Uterus (tissue), 4 donors: Measurements from ENCODE around the gene TRIM7. TPM values are rescaled to one million over a fixed set of nuclear protein-coding genes. Genes with fewer than 3 reads are reported as not detected.

Source experiments
- DNase-seq, 2 donors: peaks; one replicate each; pipeline ENCODE4 v3.0.0-alpha.2; 2019 to 2020
- H3K27ac ChIP-seq, 2 donors: fragments of 200-600 bp; sonication (generic); 1 replicate in 1 of 2; 2 replicates in 1 of 2; pipeline ENCODE4 v1.5.1; 2016 to 2018
- H3K27me3 ChIP-seq, 2 donors: fragments of 200-600 bp; sonication (generic); one replicate each; pipeline ENCODE4 v1.5.1; 2018 to 2019; ENCODE audit warnings: control low read depth in 1 of 2
- H3K36me3 ChIP-seq, 2 donors: fragments of 200-600 bp; sonication (generic); one replicate each; pipeline ENCODE4 v1.5.1; 2019; ENCODE audit warnings: control low read depth in 1 of 2
- H3K4me1 ChIP-seq, 2 donors: fragments of 200-600 bp; sonication (generic); one replicate each; pipeline ENCODE4 v1.5.1; 2018 to 2019; ENCODE audit warnings: control low read depth in 1 of 2
- H3K4me3 ChIP-seq, 2 donors: fragments of 200-600 bp; sonication (generic); 1 replicate in 1 of 2; 2 replicates in 1 of 2; pipeline ENCODE4 v1.5.1; 2018 to 2019; ENCODE audit warnings: mild to moderate bottlenecking in 1 of 2
- H3K9me3 ChIP-seq, 2 donors: fragments of 200-600 bp; sonication (generic); one replicate each; pipeline ENCODE4 v1.5.1; 2019; ENCODE audit warnings: control low read depth in 1 of 2
- POLR2A ChIP-seq, 2 donors: fragments of 450-650 bp; IDR thresholded peaks; one replicate each; pipeline ENCODE4 v1.6.1; 2016; ENCODE audit warnings: antibody characterized with exemption in 2 of 2, mild to moderate bottlenecking in 1 of 2, moderate library complexity in 1 of 2
- intact Hi-C: fragments of 100-400 bp; cut with DNase I; formaldehyde crosslinking; loops from one replicate; pipeline ENCODE4 v1.15.1; 2023; ENCODE audit warnings: low total_unique reads
- total RNA-seq, 4 donors: library from RNA; depleted of rRNA in 3 of 4; stranded (reverse); fragments of >200 nt in 3 of 4; gene quantifications; one replicate each; pipeline versions ENCODE4 v1.1.0 to v1.2.4, GENCODE V29; 2014 to 2023
- TF ChIP-seq, protein P1 (sequence below), 4 experiments: fragments of 200-600 bp in 2 of 4; fragments of 450-650 bp in 2 of 4; sonication (generic) in 2 of 4; IDR thresholded peaks; one replicate each; pipeline ENCODE4 v1.5.1; 2016 to 2019; ENCODE audit warnings: antibody characterized with exemption in 4 of 4, mild to moderate bottlenecking in 2 of 4, moderate library complexity in 1 of 4
- donor health status: DM: yes; HTN: yes; CAD: no.

The TRIM7 gene
- total RNA-seq, 4 donors from 2014 or later = 1.2 to 7.7 (median 1.6) TPM

DNA sequence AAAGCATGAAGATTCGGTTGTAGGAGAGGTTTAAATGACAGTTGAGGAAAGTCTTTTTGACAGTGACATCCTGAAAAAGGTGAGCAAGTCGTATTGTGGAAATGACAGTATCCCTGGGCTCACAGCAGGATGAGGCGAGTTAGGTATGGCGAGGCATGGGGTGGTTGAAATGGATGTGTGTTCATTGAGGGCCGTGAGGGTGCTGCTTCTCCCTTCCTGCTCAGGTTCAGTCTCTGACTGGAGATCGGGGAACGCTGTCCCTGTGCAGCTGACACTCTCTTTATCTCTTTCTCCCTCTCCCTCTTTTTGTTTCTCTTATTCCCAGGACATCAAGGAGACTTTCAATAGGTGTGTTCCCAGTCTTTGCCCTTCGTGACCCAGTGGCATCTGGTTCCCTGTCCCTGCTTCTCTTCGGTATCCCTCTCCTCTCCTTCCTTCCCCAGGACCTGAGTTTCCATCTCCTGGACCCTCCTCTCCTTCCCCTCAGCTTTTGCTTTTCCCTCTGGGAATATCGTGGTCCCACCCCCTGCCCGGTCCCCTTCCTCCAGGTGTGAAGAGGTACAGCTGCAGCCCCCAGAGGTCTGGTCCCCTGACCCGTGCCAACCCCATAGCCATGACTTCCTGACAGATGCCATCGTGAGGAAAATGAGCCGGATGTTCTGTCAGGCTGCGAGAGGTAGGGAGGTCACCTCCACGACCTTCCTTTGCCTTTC, 28.2 kb upstream of the TRIM7 start:
- no peak overlapping the region for H3K27ac ChIP-seq
- H3K27me3 ChIP-seq = no peaks in the 10 kb centered on the region
- H3K9me3 ChIP-seq = no peaks in the 10 kb centered on the region
- TF ChIP-seq, protein P1, sequence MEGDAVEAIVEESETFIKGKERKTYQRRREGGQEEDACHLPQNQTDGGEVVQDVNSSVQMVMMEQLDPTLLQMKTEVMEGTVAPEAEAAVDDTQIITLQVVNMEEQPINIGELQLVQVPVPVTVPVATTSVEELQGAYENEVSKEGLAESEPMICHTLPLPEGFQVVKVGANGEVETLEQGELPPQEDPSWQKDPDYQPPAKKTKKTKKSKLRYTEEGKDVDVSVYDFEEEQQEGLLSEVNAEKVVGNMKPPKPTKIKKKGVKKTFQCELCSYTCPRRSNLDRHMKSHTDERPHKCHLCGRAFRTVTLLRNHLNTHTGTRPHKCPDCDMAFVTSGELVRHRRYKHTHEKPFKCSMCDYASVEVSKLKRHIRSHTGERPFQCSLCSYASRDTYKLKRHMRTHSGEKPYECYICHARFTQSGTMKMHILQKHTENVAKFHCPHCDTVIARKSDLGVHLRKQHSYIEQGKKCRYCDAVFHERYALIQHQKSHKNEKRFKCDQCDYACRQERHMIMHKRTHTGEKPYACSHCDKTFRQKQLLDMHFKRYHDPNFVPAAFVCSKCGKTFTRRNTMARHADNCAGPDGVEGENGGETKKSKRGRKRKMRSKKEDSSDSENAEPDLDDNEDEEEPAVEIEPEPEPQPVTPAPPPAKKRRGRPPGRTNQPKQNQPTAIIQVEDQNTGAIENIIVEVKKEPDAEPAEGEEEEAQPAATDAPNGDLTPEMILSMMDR (IDR thresholded peaks at IDR 0.05) = no peak
- TF ChIP-seq POLR2A (IDR thresholded peaks at IDR 0.05) = no peak
- no peak overlapping the region for H3K4me3 ChIP-seq
- intact Hi-C loops = no loop called here
- no peaks in the 10 kb centered on the region for H3K36me3 ChIP-seq
- no peaks in the 10 kb centered on the region for H3K4me1 ChIP-seq
- no peak for DNase-seq

DNA sequence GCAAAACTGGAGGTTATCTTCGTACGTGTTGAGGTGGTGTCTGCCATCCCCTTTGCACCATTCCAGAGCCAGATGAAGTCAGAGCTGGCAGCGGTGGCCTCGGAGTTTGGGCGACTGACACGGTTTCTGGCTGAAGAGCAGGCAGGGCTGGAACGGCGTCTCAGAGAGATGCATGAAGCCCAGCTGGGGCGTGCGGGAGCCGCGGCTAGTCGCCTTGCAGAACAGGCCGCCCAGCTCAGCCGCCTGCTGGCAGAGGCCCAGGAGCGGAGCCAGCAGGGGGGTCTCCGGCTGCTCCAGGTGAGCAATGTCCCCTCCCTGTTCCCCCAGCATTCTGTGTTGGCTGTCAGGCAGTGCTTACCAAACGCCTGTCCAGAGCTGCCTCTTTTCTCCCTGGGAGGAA, 27.6 kb upstream of the TRIM7 start:
- no peak for TF ChIP-seq POLR2A (IDR thresholded peaks at IDR 0.05)
- TF ChIP-seq, protein P1 (IDR thresholded peaks at IDR 0.05) = no peak
- Histone ChIP-seq H3K27me3 (no peaks in the 10 kb centered on the region), H3K36me3 (no peaks in the 10 kb centered on the region), H3K9me3 (no peaks in the 10 kb centered on the region), H3K27ac (no peak overlapping the region), H3K4me3 (no peak overlapping the region), H3K4me1 (no peaks in the 10 kb centered on the region)
- DNase-seq = no peak
- intact Hi-C loops = no loop called here

DNA sequence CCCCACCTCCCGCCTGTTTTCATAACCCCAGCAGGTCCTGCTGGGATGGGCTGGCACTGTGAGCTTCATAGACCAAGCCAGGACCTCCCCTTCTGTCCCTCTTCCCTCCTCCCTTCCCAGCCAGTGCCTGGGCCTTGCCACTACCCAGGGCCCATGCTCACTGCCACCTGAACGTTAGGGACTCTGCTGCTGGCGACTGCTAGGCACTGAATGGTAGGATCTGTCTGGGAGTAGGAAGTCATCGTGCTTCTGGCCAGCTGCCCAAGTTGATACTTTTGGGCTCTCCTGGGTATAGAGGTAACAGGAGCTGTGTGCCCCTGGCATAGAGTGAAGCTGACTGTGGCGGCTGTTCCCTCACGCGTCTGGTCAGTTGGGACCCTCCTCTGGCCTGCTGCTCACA, 26.4 kb upstream of the TRIM7 start:
- Histone ChIP-seq H3K4me1 (no peaks in the 10 kb centered on the region), H3K27ac (no peak overlapping the region), H3K4me3 (no peak overlapping the region), H3K36me3 (no peaks in the 10 kb centered on the region), H3K9me3 (no peaks in the 10 kb centered on the region), H3K27me3 (no peaks in the 10 kb centered on the region)
- DNase-seq = no peak
- intact Hi-C loops = no loop called here
- TF ChIP-seq, protein P1 (IDR thresholded peaks at IDR 0.05) = no peak
- no peak for TF ChIP-seq POLR2A (IDR thresholded peaks at IDR 0.05)

- no peaks in the 10 kb centered on the region for H3K4me1 ChIP-seq
- no peak for DNase-seq
- H3K27me3 ChIP-seq = no peaks in the 10 kb centered on the region
- no peak overlapping the region for H3K4me3 ChIP-seq
- H3K36me3 ChIP-seq = no peaks in the 10 kb centered on the region
- intact Hi-C loops = no loop called here
- H3K9me3 ChIP-seq = no peaks in the 10 kb centered on the region
- TF ChIP-seq, protein P1 (IDR thresholded peaks at IDR 0.05) = no peak
- TF ChIP-seq POLR2A (IDR thresholded peaks at IDR 0.05) = no peak
- no peak overlapping the region for H3K27ac ChIP-seq
Measured at GRCh38 chr5:181230551-181230950, 25.6 kb upstream of the TRIM7 start.

DNA sequence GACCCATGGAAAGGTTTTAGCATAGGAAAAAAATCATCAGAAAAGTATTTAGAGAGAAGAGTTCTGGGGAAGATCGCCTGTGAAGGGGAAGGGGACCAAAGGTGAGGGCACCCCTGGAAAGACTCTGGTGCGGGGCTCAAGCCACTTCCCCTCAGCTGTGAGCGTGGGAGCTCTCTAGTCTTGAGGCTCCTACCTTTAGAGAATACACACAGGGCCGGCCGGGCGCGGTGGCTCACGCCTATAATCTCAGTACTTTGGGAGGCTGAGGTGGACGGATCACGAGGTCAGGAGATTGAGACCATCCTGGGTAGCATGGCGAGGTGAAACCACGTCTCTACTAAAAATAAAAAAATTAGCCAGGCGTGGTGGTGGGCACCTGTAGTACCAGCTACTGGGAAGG, 25.0 kb upstream of the TRIM7 start:
- DNase-seq = no peak
- Histone ChIP-seq H3K4me1 (peaks cover 0 to under 1% of the 10 kb centered on the region in 2 donors), H3K4me3 (no peak overlapping the region), H3K36me3 (no peaks in the 10 kb centered on the region), H3K27me3 (no peaks in the 10 kb centered on the region), H3K27ac (no peak overlapping the region), H3K9me3 (no peaks in the 10 kb centered on the region)
- no peak for TF ChIP-seq POLR2A (IDR thresholded peaks at IDR 0.05)
- TF ChIP-seq, protein P1 (IDR thresholded peaks at IDR 0.05) = no peak
- intact Hi-C loops = no loop called here
